ENCODE measurements around the gene CPS1.
A peak's percentile ranks its signal among the peaks of the same experiment; 100 is the strongest.

GRCh38 chr2:210546424-210547208 lies 9.8 kb upstream of the CPS1 start:
- TF ChIP-seq CTCF (conservative IDR thresholded peaks at IDR 0.05; ENCODE audit: low read depth in 2 of 2) = no peak
- TF ChIP-seq, protein P1, sequence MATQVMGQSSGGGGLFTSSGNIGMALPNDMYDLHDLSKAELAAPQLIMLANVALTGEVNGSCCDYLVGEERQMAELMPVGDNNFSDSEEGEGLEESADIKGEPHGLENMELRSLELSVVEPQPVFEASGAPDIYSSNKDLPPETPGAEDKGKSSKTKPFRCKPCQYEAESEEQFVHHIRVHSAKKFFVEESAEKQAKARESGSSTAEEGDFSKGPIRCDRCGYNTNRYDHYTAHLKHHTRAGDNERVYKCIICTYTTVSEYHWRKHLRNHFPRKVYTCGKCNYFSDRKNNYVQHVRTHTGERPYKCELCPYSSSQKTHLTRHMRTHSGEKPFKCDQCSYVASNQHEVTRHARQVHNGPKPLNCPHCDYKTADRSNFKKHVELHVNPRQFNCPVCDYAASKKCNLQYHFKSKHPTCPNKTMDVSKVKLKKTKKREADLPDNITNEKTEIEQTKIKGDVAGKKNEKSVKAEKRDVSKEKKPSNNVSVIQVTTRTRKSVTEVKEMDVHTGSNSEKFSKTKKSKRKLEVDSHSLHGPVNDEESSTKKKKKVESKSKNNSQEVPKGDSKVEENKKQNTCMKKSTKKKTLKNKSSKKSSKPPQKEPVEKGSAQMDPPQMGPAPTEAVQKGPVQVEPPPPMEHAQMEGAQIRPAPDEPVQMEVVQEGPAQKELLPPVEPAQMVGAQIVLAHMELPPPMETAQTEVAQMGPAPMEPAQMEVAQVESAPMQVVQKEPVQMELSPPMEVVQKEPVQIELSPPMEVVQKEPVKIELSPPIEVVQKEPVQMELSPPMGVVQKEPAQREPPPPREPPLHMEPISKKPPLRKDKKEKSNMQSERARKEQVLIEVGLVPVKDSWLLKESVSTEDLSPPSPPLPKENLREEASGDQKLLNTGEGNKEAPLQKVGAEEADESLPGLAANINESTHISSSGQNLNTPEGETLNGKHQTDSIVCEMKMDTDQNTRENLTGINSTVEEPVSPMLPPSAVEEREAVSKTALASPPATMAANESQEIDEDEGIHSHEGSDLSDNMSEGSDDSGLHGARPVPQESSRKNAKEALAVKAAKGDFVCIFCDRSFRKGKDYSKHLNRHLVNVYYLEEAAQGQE (IDR thresholded peaks at IDR 0.05; ENCODE audit: unreplicated experiment) = no peak
- no peak for TF ChIP-seq POLR2AphosphoS5 (IDR thresholded peaks at IDR 0.05; ENCODE audit: low read depth)
- TF ChIP-seq NANOG (IDR thresholded peaks at IDR 0.05; ENCODE audit: borderline replicate concordance) = no peak
- TF ChIP-seq EZH2 (IDR thresholded peaks at IDR 0.05; ENCODE audit: low read depth, unreplicated experiment) = no peak
- TF ChIP-seq CREB1 (CRISPR knock-in tag; IDR thresholded peaks at IDR 0.05; ENCODE audit: low read depth) = no peak
- peak; percentile 81; the same call in 1 of the 2 replicates for TF ChIP-seq ZNF114 (CRISPR knock-in tag; IDR thresholded peaks at IDR 0.05)
- peak; percentile 96 for TF ChIP-seq ZNF462 (CRISPR knock-in tag; IDR thresholded peaks at IDR 0.05)
- TF ChIP-seq ETS1 (IDR thresholded peaks at IDR 0.05) = no peak
- TF ChIP-seq EZH2phosphoT487 (IDR thresholded peaks at IDR 0.05; ENCODE audit: unreplicated experiment) = no peak
